ENCODE results near the gene PIGP. TPM values are rescaled to one million over a fixed set of nuclear protein-coding genes. Genes with fewer than 3 reads are reported as not detected.

PIGP gene
- total and polyA plus RNA-seq, 2 of the 13 experiments (the other 11 are each of a cell fraction or from before 2014, with no cell fraction given): 14.8 to 33.4 TPM

GRCh38 chr21:37073417-37074196, 736 bp upstream of the PIGP start (continued):
- TF ChIP-seq ZNF703 (CRISPR knock-in tag; IDR thresholded peaks at IDR 0.05; ENCODE audit: borderline replicate concordance) (no peak), ZNF121 (CRISPR knock-in tag; IDR thresholded peaks at IDR 0.05) (no peak), HDAC1 (CRISPR knock-in tag; IDR thresholded peaks at IDR 0.05) (peak; percentile 73; the same call in 1 of the 2 replicates), NCOA5 (CRISPR knock-in tag; IDR thresholded peaks at IDR 0.05) (no peak), ZNF580 (CRISPR knock-in tag; IDR thresholded peaks at IDR 0.05; ENCODE audit: borderline replicate concordance, low read depth) (no peak), ZBTB21 (CRISPR knock-in tag; IDR thresholded peaks at IDR 0.05) (no peak), ZMAT3 (CRISPR knock-in tag; conservative IDR thresholded peaks at IDR 0.05) (no peak; the same call in 1 of the 2 replicates), MEIS1 (CRISPR knock-in tag; IDR thresholded peaks at IDR 0.05; ENCODE audit: borderline replicate concordance) (no peak; the same call in 1 of the 2 replicates), JARID2 (CRISPR knock-in tag; IDR thresholded peaks at IDR 0.05; ENCODE audit: insufficient replicate concordance) (peak; percentile 61), ZNF607 (CRISPR knock-in tag; IDR thresholded peaks at IDR 0.05; ENCODE audit: borderline replicate concordance) (no peak), ZNF546 (CRISPR knock-in tag; conservative IDR thresholded peaks at IDR 0.05) (no peak), GZF1 (CRISPR knock-in tag; IDR thresholded peaks at IDR 0.05) (0 out of 2 replicates have a peak, but pooled peaks have one; percentile 44), NFYC (CRISPR knock-in tag; IDR thresholded peaks at IDR 0.05) (no peak), CENPX (CRISPR knock-in tag; IDR thresholded peaks at IDR 0.05) (no peak), PITX1 (CRISPR knock-in tag; IDR thresholded peaks at IDR 0.05) (0 out of 2 replicates have a peak, but pooled peaks have one; percentile 13), ZNF549 (CRISPR knock-in tag; IDR thresholded peaks at IDR 0.05) (no peak), CTCF (CRISPR knock-in tag; IDR thresholded peaks at IDR 0.05) (peak; percentile 56), TMF1 (CRISPR knock-in tag; IDR thresholded peaks at IDR 0.05; ENCODE audit: low read depth) (no peak), SNAPC2 (CRISPR knock-in tag; IDR thresholded peaks at IDR 0.05) (no peak), ZNF577 (CRISPR knock-in tag; IDR thresholded peaks at IDR 0.05; ENCODE audit: borderline replicate concordance, low read depth) (no peak), MED13 (CRISPR knock-in tag; IDR thresholded peaks at IDR 0.05) (no peak), ZNF710 (CRISPR knock-in tag; IDR thresholded peaks at IDR 0.05; ENCODE audit: borderline replicate concordance) (0 out of 2 replicates have a peak, but pooled peaks have one; percentile 21), POLR2AphosphoS2 (IDR thresholded peaks at IDR 0.05; ENCODE audit: low read depth, low read length) (no peak), ZNF414 (CRISPR knock-in tag; IDR thresholded peaks at IDR 0.05) (peak; percentile 51; the same call in 1 of the 2 replicates), SP2 (CRISPR knock-in tag; IDR thresholded peaks at IDR 0.05) (no peak), CREM (IDR thresholded peaks at IDR 0.05) (no peak), CREM (CRISPR knock-in tag; IDR thresholded peaks at IDR 0.05) (no peak)
